Mammary epithelial cell (primary cell): Measurements from ENCODE around the gene CPLX1.

Source experiments
- EZH2 ChIP-seq: IDR thresholded peaks from 2 replicates; pipeline ENCODE4 v1.6.1; 2012; ENCODE audit warnings: low read length, inconsistent platforms, borderline replicate concordance
- TF ChIP-seq, protein P1 (sequence below), 2 donors: IDR thresholded peaks in 1 of 2; conservative IDR thresholded peaks in 1 of 2; 2 replicates each; pipeline ENCODE4 v1.5.1; 2011 to 2012; ENCODE audit warnings: inconsistent platforms in 2 of 2, low read length in 2 of 2, mild to moderate bottlenecking in 2 of 2, control low read depth in 1 of 2, low read depth in 1 of 2; ENCODE audit not compliant: insufficient read depth in 1 of 2; ENCODE audit errors: extremely low read depth in 1 of 2

- TF ChIP-seq, protein P1, sequence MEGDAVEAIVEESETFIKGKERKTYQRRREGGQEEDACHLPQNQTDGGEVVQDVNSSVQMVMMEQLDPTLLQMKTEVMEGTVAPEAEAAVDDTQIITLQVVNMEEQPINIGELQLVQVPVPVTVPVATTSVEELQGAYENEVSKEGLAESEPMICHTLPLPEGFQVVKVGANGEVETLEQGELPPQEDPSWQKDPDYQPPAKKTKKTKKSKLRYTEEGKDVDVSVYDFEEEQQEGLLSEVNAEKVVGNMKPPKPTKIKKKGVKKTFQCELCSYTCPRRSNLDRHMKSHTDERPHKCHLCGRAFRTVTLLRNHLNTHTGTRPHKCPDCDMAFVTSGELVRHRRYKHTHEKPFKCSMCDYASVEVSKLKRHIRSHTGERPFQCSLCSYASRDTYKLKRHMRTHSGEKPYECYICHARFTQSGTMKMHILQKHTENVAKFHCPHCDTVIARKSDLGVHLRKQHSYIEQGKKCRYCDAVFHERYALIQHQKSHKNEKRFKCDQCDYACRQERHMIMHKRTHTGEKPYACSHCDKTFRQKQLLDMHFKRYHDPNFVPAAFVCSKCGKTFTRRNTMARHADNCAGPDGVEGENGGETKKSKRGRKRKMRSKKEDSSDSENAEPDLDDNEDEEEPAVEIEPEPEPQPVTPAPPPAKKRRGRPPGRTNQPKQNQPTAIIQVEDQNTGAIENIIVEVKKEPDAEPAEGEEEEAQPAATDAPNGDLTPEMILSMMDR (conservative IDR thresholded peaks at IDR 0.05 in 1 of 2, IDR thresholded peaks at IDR 0.05 in 1 of 2; ENCODE audit: extremely low read depth in 1 of 2, insufficient read depth in 1 of 2, low read depth in 1 of 2, low read length in 2 of 2), result no peak
- no peak for TF ChIP-seq EZH2
Measured at GRCh38 chr4:794900-795725, 30.8 kb downstream of the CPLX1 start.
